GM06990 (cell line): ENCODE results near the gene ZBTB21.

Experiments used
- DNase-seq: peaks from one replicate; pipeline ENCODE4 v3.0.0-alpha.2; 2011; ENCODE audit not compliant: insufficient read length; ENCODE audit errors: extremely low read depth
- H3K27me3 ChIP-seq: replicated peaks from 2 replicates; pipeline ENCODE4 v1.6.0; 2011; ENCODE audit warnings: low read length; ENCODE audit not compliant: control insufficient read depth, insufficient read depth
- H3K36me3 ChIP-seq: 2 replicates; pipeline ENCODE4 v1.5.1; 2011; ENCODE audit warnings: low read length; ENCODE audit not compliant: control insufficient read depth, insufficient read depth
- H3K4me3 ChIP-seq: replicated peaks from 2 replicates; pipeline ENCODE4 v1.5.1; 2011; ENCODE audit warnings: low read depth, mild to moderate bottlenecking, control low read depth, low read length
- TF ChIP-seq, protein P1 (sequence below): IDR thresholded peaks from 2 replicates; pipeline ENCODE4 v1.5.1; 2011; ENCODE audit warnings: low read length, control low read depth, mild to moderate bottlenecking, inconsistent platforms; ENCODE audit not compliant: insufficient read depth, poor library complexity, severe bottlenecking

The ZBTB21 gene

DNA sequence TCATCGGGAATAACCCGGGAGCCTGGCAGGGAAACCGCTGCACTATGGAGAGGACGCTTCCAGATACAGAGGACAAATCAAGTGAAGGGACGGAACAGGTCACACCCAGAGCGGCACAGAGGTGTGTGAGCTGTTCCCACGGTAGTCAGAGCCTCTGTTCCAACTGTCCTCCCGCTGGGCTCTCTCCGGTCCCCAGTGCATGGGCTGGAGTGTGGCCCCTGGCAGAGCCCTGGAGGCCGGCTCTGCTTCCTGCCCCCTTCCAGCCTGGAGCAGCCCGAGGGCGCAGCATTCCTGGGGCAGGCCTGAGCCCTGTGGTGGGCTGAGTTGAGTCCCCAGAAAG lies 11.9 kb upstream of the ZBTB21 start:
- TF ChIP-seq, protein P1, sequence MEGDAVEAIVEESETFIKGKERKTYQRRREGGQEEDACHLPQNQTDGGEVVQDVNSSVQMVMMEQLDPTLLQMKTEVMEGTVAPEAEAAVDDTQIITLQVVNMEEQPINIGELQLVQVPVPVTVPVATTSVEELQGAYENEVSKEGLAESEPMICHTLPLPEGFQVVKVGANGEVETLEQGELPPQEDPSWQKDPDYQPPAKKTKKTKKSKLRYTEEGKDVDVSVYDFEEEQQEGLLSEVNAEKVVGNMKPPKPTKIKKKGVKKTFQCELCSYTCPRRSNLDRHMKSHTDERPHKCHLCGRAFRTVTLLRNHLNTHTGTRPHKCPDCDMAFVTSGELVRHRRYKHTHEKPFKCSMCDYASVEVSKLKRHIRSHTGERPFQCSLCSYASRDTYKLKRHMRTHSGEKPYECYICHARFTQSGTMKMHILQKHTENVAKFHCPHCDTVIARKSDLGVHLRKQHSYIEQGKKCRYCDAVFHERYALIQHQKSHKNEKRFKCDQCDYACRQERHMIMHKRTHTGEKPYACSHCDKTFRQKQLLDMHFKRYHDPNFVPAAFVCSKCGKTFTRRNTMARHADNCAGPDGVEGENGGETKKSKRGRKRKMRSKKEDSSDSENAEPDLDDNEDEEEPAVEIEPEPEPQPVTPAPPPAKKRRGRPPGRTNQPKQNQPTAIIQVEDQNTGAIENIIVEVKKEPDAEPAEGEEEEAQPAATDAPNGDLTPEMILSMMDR = no peak
- DNase-seq = no peak
- Histone ChIP-seq H3K27me3 (no peaks in the 10 kb centered on the region; the same call in 1 of the 2 replicates), H3K4me3 (no peak overlapping the region), H3K36me3 (no peaks in the 10 kb centered on the region)

DNA sequence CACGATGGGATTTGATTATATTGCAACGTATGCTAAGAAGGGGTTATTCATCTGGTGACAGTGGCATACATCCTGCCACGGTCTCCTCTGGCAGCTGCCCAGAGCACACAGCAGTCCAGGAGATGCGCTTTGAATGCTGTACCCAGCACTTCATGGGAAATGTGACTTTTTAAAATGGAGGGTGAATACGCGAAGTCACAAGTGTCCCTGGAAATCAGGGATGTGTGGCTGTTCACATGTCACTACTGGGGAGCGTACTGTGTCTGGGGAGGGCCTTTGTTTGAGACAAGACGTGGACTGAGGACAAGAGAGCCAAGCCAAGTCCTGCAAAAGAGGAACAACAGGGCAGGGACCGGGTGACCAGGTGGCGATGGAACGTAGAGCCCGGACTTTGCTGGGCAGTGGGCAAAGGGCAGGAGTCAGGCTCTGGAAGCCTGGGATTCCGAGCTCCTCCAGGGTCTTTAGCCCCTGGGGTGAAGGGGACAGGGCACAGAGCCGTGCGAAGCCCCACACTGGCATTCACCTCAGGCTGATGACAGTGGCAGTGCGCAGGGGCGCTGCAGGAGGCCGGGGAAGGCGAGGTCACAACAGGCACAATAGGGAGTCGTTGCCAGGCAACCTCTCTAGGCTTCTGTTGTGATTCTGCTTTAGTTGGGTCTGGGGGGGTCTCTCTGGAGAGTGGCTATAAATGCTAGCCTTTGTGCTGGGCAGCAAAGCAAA lies 11.4 kb upstream of the ZBTB21 start:
- TF ChIP-seq, protein P1 = no peak
- Histone ChIP-seq H3K4me3 (no peak overlapping the region), H3K27me3 (no peaks in the 10 kb centered on the region; the same call in 1 of the 2 replicates), H3K36me3 (no peaks in the 10 kb centered on the region)
- no peak for DNase-seq

DNA sequence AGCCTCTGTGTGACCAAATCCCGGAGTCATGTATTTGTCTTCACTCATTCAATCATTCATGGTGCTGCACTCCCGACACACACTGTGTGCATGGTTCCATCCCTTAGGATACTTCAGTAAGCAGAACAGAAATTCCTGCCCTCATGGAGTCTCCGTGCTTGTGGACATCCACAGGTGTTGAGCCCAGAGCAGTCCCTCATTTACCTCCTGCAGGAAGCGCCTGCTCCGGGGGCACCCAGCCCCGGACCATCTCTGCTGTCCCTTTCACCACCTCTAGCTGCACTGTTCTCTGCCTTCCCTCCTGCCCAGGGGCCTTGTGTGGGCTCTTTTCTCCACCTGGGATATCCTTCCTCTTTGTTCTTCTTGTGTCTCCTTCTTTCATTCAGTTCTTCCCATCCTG lies 9.5 kb upstream of the ZBTB21 start:
- TF ChIP-seq, protein P1 = no peak
- no peak for DNase-seq
- Histone ChIP-seq H3K27me3 (no peaks in the 10 kb centered on the region; the same call in 1 of the 2 replicates), H3K4me3 (no peak overlapping the region), H3K36me3 (peaks cover 2% of the 10 kb centered on the region; the same call in 1 of the 2 replicates)

DNA sequence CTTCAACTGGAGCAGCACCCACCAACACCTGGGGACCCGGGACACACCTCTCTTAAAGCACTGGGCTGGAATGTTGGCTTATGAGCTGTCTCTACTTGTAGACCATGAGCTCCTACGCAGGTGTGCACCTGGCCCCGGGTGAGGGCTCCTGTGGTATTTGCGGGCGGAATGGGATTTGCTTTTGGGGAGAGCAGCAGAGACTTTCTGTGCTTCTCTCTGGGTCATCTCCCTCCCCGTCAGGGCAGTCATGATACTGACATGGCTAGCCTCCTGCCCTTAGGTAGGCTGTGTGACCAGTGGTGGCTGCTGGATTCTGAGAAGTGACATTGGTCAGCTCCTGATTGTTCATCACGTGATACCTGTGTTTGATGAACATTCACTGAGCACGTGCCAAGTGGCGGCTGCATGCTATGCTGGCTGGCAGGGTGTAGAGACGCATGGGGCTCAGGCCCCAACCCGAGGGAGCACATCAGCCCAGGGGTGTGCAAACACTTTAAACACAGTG lies 9.0 kb upstream of the ZBTB21 start:
- H3K36me3 ChIP-seq = peaks cover 2% of the 10 kb centered on the region; the same call in 1 of the 2 replicates
- no peak for DNase-seq
- TF ChIP-seq, protein P1 = no peak
- H3K4me3 ChIP-seq = no peak overlapping the region
- H3K27me3 ChIP-seq = no peaks in the 10 kb centered on the region; the same call in 1 of the 2 replicates

DNA sequence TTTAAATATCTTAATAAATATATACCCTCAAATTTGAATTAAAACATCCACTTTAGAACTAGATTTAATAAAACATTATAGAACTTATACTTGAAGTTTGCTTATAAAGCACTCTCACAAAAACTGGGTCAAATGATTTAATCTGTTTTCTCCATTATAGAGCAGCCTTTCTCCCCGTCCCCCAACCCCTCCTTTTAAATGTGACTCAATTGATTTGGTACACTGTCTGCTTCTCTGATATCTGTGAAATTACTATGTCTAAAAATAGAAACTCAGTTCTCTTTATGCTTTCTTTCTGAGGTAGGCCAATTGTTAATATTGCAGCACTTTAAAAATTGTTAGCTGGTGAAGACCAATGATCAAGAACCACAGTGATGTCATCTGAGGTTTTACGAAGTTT lies 6.9 kb upstream of the ZBTB21 start:
- no peak overlapping the region for H3K4me3 ChIP-seq
- TF ChIP-seq, protein P1 = no peak
- no peaks in the 10 kb centered on the region for H3K27me3 ChIP-seq
- no peak for DNase-seq
- H3K36me3 ChIP-seq = peaks cover 2% of the 10 kb centered on the region; the same call in 1 of the 2 replicates
